ENCODE results near the gene RSL24D1.
A peak's percentile ranks its signal among the peaks of the same experiment; 100 is the strongest.

The RSL24D1 gene

GRCh38 chr15:55196458-55197361 lies at the start of gene RSL24D1:
RSL24D1 (minus strand) TSS chr15:55196941; CDS start chr15:55196890, 51 bp downstream.
- DNase-seq = peak; percentile 99

- no peak for DNase-seq
These were observed 48.3 kb upstream of the RSL24D1 start for GRCh38 chr15:55245059-55245458.

- DNase-seq = no peak
These were observed 45.1 kb upstream of the RSL24D1 start for GRCh38 chr15:55241891-55242290.

- DNase-seq = no peak
These were observed 44.4 kb upstream of the RSL24D1 start for GRCh38 chr15:55241186-55241585.

GRCh38 chr15:55240125-55240760 lies 43.5 kb upstream of the RSL24D1 start:
- DNase-seq = no peak

GRCh38 chr15:55239440-55240124 lies 42.8 kb upstream of the RSL24D1 start:
- no peak for DNase-seq

- DNase-seq = no peak
These were observed 42.1 kb upstream of the RSL24D1 start for GRCh38 chr15:55238877-55239276.

- DNase-seq = no peak
These were observed 40.7 kb upstream of the RSL24D1 start for GRCh38 chr15:55237219-55238130.

GRCh38 chr15:55235546-55236036 lies 38.9 kb upstream of the RSL24D1 start:
- DNase-seq = no peak

GRCh38 chr15:55234800-55235104 lies 38.0 kb upstream of the RSL24D1 start:
- DNase-seq = no peak

- DNase-seq = no peak
These were observed 37.5 kb upstream of the RSL24D1 start for GRCh38 chr15:55234104-55234799.

- DNase-seq = no peak
These were observed 34.7 kb upstream of the RSL24D1 start for GRCh38 chr15:55231455-55231854.

- DNase-seq = no peak
These were observed 34.2 kb upstream of the RSL24D1 start for GRCh38 chr15:55230953-55231352.

- no peak for DNase-seq
These were observed 33.4 kb upstream of the RSL24D1 start for GRCh38 chr15:55230051-55230670.

- no peak for DNase-seq
These were observed 29.4 kb upstream of the RSL24D1 start for GRCh38 chr15:55226127-55226526.

GRCh38 chr15:55224892-55225291 lies 28.2 kb upstream of the RSL24D1 start:
- no peak for DNase-seq

- DNase-seq = no peak
These were observed 25.8 kb upstream of the RSL24D1 start for GRCh38 chr15:55222588-55222987.

- DNase-seq = no peak
These were observed 24.6 kb upstream of the RSL24D1 start for GRCh38 chr15:55221090-55222011.

GRCh38 chr15:55220606-55221005 lies 23.9 kb upstream of the RSL24D1 start:
- no peak for DNase-seq

GRCh38 chr15:55218056-55218455 lies 21.3 kb upstream of the RSL24D1 start:
- DNase-seq = no peak

Measured in NCI-H524 (cell line).